Activated naive CD8-positive, alpha-beta T cell treated with anti-CD3 and anti-CD28 coated beads, Interleukin-2, amount 50 U/mL, for 24 hours (primary cell): Measurements from ENCODE around the gene MAGEA9B.
A peak's percentile ranks its signal among the peaks of the same experiment; 100 is the strongest.
"Not testable (repeated sequence)": the region's sequence is repeated elsewhere in the genome, so short reads cannot be mapped to it uniquely, and the experiment has no call there.

Source experiments
- ATAC-seq: fragments of 150-1000 bp; cut with Tn5 transposase; one replicate; pipeline ENCODE4 v1.10.0; 2021
- DNase-seq: peaks from one replicate; pipeline ENCODE4 v3.0.0; 2021
- H3K27ac Mint-ChIP-seq: one replicate; pipeline ENCODE4 v1.8.0; 2021; ENCODE audit warnings: mild to moderate bottlenecking, mixed read lengths
- H3K27me3 Mint-ChIP-seq: one replicate; pipeline ENCODE4 v1.8.0; 2021; ENCODE audit warnings: mixed read lengths
- H3K36me3 Mint-ChIP-seq: one replicate; pipeline ENCODE4 v1.8.0; 2021; ENCODE audit warnings: low read depth, mixed read lengths
- H3K4me1 Mint-ChIP-seq: one replicate; pipeline ENCODE4 v1.8.0; 2021; ENCODE audit warnings: mixed read lengths
- H3K4me3 Mint-ChIP-seq: one replicate; pipeline ENCODE4 v1.8.0; 2021; ENCODE audit warnings: mild to moderate bottlenecking, moderate library complexity, mixed read lengths
- H3K9me3 Mint-ChIP-seq: one replicate; pipeline ENCODE4 v1.8.0; 2021; ENCODE audit warnings: mixed read lengths

MAGEA9B gene, protein sequence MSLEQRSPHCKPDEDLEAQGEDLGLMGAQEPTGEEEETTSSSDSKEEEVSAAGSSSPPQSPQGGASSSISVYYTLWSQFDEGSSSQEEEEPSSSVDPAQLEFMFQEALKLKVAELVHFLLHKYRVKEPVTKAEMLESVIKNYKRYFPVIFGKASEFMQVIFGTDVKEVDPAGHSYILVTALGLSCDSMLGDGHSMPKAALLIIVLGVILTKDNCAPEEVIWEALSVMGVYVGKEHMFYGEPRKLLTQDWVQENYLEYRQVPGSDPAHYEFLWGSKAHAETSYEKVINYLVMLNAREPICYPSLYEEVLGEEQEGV

DNA sequence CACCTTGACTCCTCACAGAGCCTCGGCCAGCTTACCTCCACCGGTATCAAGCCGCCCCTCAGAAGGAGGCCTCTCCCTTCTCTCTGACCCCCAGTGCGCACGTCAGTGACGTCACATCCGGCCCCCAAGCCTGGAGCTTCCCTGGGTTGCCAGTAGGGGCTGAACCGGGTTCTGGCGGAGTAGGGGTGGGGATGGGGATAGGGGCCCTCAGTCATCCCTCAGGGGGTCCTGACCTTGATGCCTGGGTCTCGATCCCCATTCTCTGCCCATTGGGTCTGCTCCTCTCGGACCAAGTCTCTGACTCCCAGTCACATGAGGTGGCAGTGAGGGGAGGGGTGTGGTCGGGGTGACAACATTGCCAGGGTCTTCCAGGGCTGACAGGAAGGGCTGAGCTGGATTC, at the start of gene MAGEA9B:
TSS of gene MAGEA9B (minus strand) at position 101 of the 400 bp plus-strand sequence. CDS start 4,280 bp downstream, outside the sequence.
- ATAC-seq, H3K4me1 Mint-ChIP-seq, H3K27ac Mint-ChIP-seq, H3K27me3 Mint-ChIP-seq, H3K9me3 Mint-ChIP-seq, H3K36me3 Mint-ChIP-seq, H3K4me3 Mint-ChIP-seq, DNase-seq: not testable (repeated sequence)

DNA sequence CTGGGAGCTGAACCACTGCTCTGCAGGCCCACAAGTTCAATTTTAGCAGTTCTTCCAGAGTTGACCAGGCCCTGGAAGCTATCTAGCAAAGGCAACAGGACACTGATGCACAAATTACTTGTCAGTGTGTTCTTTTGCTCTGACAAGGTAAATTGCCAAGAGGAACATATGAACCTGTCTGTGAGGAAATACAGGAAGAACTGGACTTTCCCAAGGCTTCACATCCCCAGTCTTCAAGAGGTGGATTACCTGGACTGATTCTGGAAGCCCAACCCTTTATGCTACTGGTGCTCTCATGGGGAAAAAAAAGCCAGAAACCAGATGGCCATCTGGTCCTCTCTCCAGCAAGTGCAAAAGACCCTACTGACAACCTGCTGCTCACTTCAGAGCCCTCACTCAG, 46.3 kb upstream of the MAGEA9B start:
- DNase-seq (no peak), ATAC-seq (no peak)
- no peaks in the 10 kb centered on the region for H3K9me3 Mint-ChIP-seq
- no peaks in the 10 kb centered on the region for H3K36me3 Mint-ChIP-seq
- no peak overlapping the region for H3K27ac Mint-ChIP-seq
- H3K27me3 Mint-ChIP-seq = peaks cover 2% of the 10 kb centered on the region
- H3K4me3 Mint-ChIP-seq = no peak overlapping the region
- peaks cover 25% of the 10 kb centered on the region for H3K4me1 Mint-ChIP-seq

DNA sequence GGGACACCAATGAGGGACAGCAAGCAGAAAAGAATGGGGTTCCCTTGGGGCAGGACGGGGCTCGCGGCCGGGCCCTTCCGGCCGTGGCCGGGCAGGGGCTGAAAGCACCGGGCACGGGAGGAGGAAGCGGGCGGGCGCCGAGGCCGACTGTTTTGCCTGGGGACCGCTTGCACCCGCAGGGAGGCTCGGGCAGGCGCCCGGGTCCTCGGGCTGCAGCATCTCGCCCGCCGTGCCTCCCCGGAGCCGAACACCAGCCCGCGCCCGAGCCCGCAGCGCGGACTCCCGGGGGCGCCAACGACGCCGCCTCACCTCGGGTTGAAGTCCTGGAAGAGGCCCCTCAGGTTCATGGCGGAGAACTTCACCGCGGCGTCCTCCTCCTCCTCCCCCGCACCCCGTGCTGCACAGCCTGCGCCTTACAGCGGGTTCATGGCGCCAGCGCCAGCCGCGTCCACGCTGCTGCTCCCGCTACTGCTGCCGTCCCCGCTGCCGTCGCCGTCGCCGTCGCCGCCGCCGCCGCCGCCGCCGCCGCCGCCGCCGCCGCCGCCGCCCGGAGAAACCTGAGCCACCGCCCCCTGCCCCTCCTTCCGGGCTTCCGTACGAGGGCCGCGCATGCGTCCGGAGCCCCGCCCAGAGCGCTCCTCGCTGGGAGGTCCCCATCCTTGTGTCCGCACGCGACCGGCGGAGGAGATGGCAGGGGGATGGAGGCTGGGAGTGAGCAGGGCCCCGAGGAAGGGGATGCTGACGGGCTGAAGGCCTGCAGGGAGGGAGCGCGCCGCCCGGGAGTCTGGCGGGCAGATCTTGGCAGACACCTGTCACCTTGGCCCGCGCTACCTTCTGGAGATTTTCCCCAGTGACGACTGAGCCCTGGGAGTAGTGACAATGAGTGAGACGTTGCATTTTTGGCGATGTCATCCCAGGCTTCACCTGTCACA, 44.2 kb upstream of the MAGEA9B start, which contains the start of gene TMEM185A:
TSS of gene TMEM185A (minus strand) at position 559 of the 932 bp plus-strand sequence. CDS start at position 347, 212 bp downstream.
- peak within 1 kb of the TSS; percentile 88 for H3K4me3 Mint-ChIP-seq
- peak within 1 kb of the TSS; percentile 85 for H3K27ac Mint-ChIP-seq
- peaks cover 35% of the 10 kb centered on the region for H3K4me1 Mint-ChIP-seq
- peak; percentile 77 for DNase-seq
- no peaks in the 10 kb centered on the region for H3K36me3 Mint-ChIP-seq
- H3K27me3 Mint-ChIP-seq = peaks cover 2% of the 10 kb centered on the region
- H3K9me3 Mint-ChIP-seq = no peaks in the 10 kb centered on the region
- ATAC-seq = peak; percentile 89

DNA sequence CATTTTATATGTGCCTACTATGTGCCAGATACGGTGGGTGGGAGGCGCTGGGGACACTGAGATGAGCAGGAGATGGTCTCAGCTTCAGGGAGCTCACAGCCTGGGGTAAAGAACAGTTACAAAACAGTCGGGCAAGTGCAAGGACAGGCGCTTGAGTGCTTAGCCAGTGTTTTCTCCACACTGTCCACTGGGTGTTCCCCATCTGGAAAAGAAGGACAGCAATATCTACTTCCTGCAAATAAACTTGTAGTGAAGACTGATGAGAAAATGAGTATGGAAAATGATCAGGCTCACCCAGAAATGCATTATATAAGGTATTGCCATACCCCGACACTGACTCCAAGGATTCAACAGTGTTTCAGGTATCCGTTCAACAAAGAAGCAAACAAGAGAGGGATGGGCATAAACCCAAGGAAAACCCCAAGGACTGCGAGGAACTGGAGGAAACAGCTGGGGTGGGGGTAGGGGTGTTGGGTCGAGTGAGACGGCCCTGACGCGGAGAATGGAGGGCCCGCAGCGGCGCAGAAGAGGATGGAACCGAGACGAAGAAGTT, 43.5 kb upstream of the MAGEA9B start:
- Mint-ChIP-seq H3K9me3 (no peaks in the 10 kb centered on the region), H3K4me1 (peaks cover 37% of the 10 kb centered on the region), H3K27me3 (peaks cover 2% of the 10 kb centered on the region), H3K27ac (peak overlapping the region; percentile 85), H3K4me3 (peak overlapping the region; percentile 88), H3K36me3 (no peaks in the 10 kb centered on the region)
- no peak for DNase-seq
- no peak for ATAC-seq

DNA sequence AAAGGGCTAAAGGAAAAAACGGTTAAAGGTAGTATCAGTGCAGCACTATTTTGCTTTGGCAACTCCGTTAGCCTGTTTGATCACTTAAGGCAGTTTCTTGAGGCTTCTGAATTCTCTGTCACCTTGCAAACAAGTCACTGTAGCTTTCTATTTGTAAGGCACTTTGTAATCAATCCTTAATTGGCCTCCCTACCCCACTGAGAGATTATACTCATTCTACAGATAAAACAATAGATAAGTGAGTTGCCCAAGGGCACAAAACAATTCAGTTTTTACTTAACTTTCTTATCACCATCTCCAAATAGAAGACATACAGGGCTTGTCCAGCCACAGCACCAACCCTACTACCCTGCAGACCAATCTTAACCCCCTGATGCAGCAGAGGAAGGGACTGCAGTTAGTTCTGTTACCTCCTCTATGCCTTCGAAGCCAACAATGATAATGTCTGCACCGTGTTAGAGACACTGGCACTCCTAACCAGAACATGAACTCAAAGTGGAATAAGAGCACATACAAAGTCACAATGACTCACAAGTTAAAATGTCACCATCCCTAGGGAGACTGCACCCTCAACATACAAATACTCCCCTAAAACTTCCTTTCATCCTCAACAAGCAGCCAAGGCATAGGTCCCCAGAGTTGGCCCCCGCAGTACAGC, 42.6 kb upstream of the MAGEA9B start:
- Mint-ChIP-seq H3K27ac (no peak overlapping the region), H3K4me1 (peaks cover 46% of the 10 kb centered on the region), H3K36me3 (no peaks in the 10 kb centered on the region), H3K27me3 (peaks cover 2% of the 10 kb centered on the region), H3K9me3 (no peaks in the 10 kb centered on the region), H3K4me3 (peak overlapping the region; percentile 88)
- DNase-seq (no peak), ATAC-seq (no peak)

DNA sequence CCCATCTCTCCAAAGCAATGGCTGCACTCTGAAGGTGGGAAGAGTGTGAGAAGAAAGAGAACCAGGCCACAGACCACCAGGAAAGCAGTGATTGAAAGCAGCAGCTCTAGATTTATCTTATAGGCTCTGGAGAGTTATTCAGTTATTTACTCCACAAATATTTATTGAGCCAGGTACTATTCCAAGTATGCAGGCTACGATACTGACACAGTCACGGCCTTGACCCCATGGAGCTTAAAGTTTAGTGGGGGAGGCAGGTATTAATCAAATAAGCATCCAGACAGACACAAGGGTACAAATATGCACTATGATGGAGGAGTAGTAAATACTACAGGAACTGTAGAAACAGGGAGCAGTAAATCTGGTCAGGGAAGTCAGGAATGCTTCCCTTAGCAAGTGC, 41.5 kb upstream of the MAGEA9B start:
- H3K27ac Mint-ChIP-seq = no peak overlapping the region
- no peaks in the 10 kb centered on the region for H3K27me3 Mint-ChIP-seq
- H3K36me3 Mint-ChIP-seq = no peaks in the 10 kb centered on the region
- H3K4me1 Mint-ChIP-seq = peaks cover 53% of the 10 kb centered on the region
- ATAC-seq (no peak), DNase-seq (no peak)
- no peak overlapping the region for H3K4me3 Mint-ChIP-seq
- no peaks in the 10 kb centered on the region for H3K9me3 Mint-ChIP-seq

DNA sequence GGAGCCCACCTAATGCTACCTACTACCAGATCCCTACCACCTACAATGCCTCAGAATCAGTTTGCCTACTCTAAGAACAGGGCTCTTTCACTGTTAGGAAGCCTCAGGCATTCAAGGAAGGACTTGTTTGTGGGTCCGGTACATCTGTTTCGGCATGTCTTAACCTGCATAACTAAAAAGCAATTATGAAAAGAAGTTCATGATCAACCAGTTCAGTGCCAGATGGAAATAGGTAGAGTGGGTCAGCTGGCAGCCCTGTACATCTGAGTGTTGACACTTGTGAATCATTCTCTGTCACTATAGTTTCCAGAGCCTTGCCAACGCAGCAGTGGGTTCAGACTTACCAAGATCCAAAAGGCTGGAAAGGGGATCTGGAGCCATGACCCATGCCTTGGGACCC, 41.0 kb upstream of the MAGEA9B start:
- ATAC-seq (no peak), DNase-seq (no peak)
- no peak overlapping the region for H3K27ac Mint-ChIP-seq
- H3K36me3 Mint-ChIP-seq = no peaks in the 10 kb centered on the region
- H3K9me3 Mint-ChIP-seq = no peaks in the 10 kb centered on the region
- no peak overlapping the region for H3K4me3 Mint-ChIP-seq
- peaks cover 54% of the 10 kb centered on the region for H3K4me1 Mint-ChIP-seq
- no peaks in the 10 kb centered on the region for H3K27me3 Mint-ChIP-seq

DNA sequence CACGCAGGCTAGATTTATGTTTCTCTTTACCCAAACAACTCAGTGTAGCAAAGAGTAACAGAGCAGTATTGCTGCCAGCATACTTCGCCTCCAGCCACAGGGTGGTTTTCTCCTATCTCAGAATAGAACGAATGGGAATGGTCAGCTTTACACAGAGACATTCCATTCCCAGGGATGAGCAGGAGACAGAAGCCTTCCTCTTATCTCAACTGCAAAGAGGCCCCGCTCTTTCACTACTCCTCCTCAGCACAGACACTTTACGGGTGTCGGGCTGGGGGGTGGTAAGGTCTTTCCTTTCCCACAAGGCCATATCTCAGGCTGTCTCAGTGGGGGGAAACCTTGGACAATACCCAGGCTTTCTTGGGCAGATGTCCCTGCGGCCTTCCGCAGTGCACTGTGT, 39.6 kb upstream of the MAGEA9B start:
- DNase-seq, H3K27me3 Mint-ChIP-seq, H3K4me3 Mint-ChIP-seq, H3K27ac Mint-ChIP-seq, ATAC-seq, H3K36me3 Mint-ChIP-seq, H3K9me3 Mint-ChIP-seq: not testable (repeated sequence)
- peaks cover 52% of the 10 kb centered on the region for H3K4me1 Mint-ChIP-seq

DNA sequence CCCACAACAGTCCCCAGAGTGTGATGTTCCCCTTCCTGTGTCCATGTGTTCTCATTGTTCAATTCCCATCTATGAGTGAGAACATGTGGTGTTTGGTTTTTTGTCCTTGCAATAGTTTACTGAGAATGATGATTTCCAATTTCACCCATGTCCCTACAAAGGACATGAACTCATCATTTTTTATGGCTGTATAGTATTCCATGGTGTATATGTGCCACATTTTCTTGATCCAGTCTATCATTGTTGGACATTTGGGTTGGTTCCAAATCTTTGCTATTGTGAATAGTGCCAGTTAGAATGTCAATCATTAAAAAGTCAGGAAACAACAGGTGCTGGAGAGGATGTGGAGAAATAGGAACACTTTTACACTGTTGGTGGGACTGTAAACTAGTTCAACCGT, 32.4 kb upstream of the MAGEA9B start:
- not testable (repeated sequence) for ATAC-seq, DNase-seq, H3K4me3 Mint-ChIP-seq, H3K9me3 Mint-ChIP-seq, H3K36me3 Mint-ChIP-seq, H3K27ac Mint-ChIP-seq, H3K27me3 Mint-ChIP-seq
- H3K4me1 Mint-ChIP-seq = peaks cover 12% of the 10 kb centered on the region

DNA sequence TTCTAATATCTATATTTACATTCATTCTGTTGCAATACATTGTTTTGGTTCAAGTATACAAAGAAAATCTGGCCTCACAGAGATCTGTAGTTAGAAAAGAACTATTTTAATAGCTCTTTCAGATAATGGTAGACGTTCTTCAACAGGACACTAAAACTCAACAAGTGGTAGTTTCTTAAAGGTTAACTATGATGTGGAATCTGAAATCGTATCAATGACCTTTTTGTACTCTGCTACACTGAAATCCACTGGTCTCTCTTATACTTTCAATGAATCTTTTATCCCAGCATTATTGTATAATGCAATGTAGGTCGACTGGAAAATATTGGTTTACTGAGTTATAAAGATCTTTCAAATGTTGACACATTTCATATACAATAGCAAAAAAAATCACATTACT, 31.6 kb upstream of the MAGEA9B start:
- Mint-ChIP-seq H3K4me1 (peaks cover 11% of the 10 kb centered on the region), H3K4me3 (no peak overlapping the region), H3K27me3 (no peaks in the 10 kb centered on the region), H3K27ac (no peak overlapping the region), H3K36me3 (no peaks in the 10 kb centered on the region), H3K9me3 (no peaks in the 10 kb centered on the region)
- DNase-seq (no peak), ATAC-seq (no peak)

DNA sequence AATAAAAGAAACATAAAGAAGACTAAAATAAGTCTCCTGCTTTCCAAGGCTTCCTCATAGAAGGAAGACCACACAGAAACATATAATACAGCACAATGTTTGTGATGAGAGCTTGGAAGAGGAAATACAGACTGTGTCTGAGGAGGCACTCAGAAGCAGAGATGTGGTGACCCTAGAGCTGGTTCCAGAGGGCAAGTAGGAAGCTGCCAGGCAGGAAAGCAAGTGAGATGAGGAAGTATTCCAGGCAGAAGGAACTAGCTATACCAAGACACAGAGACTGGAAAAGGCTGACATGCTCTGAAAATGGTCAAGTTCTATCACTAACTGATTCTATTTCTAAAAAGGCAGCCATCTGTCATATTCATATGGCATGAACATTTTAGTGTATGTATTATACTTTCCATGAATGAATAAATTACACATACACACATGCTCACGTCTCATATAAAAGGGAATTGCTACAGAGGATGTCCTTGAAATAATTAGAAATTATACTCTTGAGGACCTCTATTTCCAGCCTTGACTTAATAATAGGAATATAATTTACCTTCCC, 24.4 kb upstream of the MAGEA9B start:
- no peak for DNase-seq
- Mint-ChIP-seq H3K36me3 (peaks cover 3% of the 10 kb centered on the region), H3K4me1 (peaks cover 6% of the 10 kb centered on the region), H3K9me3 (no peaks in the 10 kb centered on the region), H3K27me3 (no peaks in the 10 kb centered on the region), H3K4me3 (no peak overlapping the region), H3K27ac (no peak overlapping the region)
- ATAC-seq = no peak

DNA sequence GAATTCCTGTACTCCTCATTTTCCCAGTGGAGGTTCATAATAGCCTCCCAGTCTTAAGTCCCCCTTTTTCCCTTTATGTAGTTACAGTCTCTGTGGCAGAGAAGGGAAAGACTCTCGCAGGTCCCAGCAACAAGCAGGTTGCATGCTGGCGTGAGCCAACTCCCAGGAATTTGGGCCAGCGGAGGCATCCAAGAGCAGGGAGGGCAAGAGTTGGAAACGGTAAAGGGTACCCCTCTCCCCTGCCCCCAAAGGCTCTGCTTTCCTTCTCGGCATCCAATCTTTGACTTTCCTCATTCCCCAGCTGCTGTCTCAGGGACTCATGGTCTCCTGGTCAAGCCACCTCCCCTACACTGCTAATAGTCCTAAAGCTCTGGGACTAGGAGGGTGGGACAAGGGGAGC, 23.3 kb upstream of the MAGEA9B start:
- DNase-seq (no peak), ATAC-seq (no peak)
- no peak overlapping the region for H3K27ac Mint-ChIP-seq
- no peaks in the 10 kb centered on the region for H3K27me3 Mint-ChIP-seq
- peaks cover 3% of the 10 kb centered on the region for H3K36me3 Mint-ChIP-seq
- peaks cover 6% of the 10 kb centered on the region for H3K4me1 Mint-ChIP-seq
- H3K9me3 Mint-ChIP-seq = no peaks in the 10 kb centered on the region
- H3K4me3 Mint-ChIP-seq = no peak overlapping the region

DNA sequence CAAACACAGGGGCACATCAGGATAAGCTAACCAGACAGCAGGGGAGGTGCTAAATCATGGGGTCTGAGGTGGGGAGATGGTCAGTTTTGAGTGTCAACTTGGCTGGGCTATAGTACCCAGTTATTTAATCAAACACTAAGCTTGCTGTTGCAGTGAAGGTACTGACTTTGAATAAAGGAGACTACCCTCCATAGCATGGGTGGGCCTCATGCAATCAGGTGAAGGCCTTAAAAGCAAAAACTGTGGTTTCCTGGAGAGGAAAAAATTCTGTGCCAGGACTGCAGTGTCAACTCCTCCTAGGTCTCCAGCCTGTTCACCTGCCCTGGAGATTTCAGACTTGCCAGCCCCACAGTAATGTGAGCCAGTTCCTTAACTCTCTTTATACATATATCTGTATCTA, 20.4 kb upstream of the MAGEA9B start:
- Mint-ChIP-seq H3K4me3 (no peak overlapping the region), H3K36me3 (peaks cover 4% of the 10 kb centered on the region), H3K9me3 (no peaks in the 10 kb centered on the region), H3K27ac (no peak overlapping the region), H3K4me1 (no peaks in the 10 kb centered on the region), H3K27me3 (no peaks in the 10 kb centered on the region)
- ATAC-seq (no peak), DNase-seq (no peak)

DNA sequence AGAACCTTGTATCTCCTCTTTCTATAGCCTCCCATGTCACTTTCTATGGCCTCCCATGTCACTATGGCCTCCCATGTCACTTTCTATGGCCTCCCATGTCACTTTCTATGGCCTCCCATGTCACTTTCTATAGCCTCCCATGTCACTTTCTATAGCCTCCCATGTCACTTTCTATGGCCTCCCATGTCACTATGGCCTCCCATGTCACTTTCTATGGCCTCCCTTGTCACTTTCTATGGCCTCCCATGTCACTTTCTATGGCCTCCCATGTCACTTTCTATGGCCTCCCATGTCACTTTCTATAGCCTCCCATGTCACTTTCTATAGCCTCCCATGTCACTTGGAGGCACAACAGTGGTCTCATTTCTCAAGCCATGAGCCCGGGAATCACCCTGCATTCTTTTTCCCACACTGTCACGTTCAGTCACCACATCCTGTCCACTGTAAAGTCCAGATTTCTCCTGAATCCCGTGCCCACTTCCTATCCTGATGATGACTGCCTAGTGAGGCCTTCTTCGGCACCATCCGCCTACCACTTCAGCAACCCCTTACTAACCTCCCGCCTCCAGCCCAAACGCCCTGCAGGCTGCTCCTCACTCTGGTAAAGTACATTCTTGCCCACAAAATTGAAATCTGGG, 18.1 kb upstream of the MAGEA9B start:
- H3K9me3 Mint-ChIP-seq, H3K4me1 Mint-ChIP-seq, H3K36me3 Mint-ChIP-seq, H3K27ac Mint-ChIP-seq, H3K4me3 Mint-ChIP-seq, DNase-seq, ATAC-seq, H3K27me3 Mint-ChIP-seq: not testable (repeated sequence)
